HG02763 (cell line): ENCODE results near the gene RPL28.
A peak's percentile ranks its signal among the peaks of the same experiment; 100 is the strongest.
"Not testable (repeated sequence)": the region's sequence is repeated elsewhere in the genome, so short reads cannot be mapped to it uniquely, and the experiment has no call there.

Experiments used
- ATAC-seq: cut with Tn5 transposase; IDR thresholded peaks from one replicate; pipeline ENCODE4 v1.9.1; 2021; ENCODE audit warnings: mild to moderate bottlenecking, moderate library complexity; ENCODE audit not compliant: unreplicated experiment

The RPL28 gene

GRCh38 chr19:55391191-55391670, 5.5 kb downstream of the RPL28 start:
- no peak for ATAC-seq

- ATAC-seq = no peak
Observed at GRCh38 chr19:55391702-55392615, 6.2 kb downstream of the RPL28 start.

- ATAC-seq = no peak
Observed at GRCh38 chr19:55392820-55393761, 7.4 kb downstream of the RPL28 start.

- ATAC-seq = no peak
Observed at GRCh38 chr19:55398200-55398925, 12.6 kb downstream of the RPL28 start.

GRCh38 chr19:55400281-55401087, 14.8 kb downstream of the RPL28 start:
- no peak for ATAC-seq

GRCh38 chr19:55401390-55401789, 15.7 kb downstream of the RPL28 start:
- ATAC-seq = not testable (repeated sequence)

GRCh38 chr19:55402509-55402908, 16.8 kb downstream of the RPL28 start:
- no peak for ATAC-seq

GRCh38 chr19:55405638-55406037, 19.9 kb downstream of the RPL28 start:
- ATAC-seq = no peak

GRCh38 chr19:55406091-55406825, 20.5 kb downstream of the RPL28 start:
- ATAC-seq = no peak

GRCh38 chr19:55406826-55407549, 21.3 kb downstream of the RPL28 start:
- no peak for ATAC-seq

GRCh38 chr19:55407550-55407799, 21.7 kb downstream of the RPL28 start, which contains the start of gene UBE2S:
UBE2S (minus strand) TSS chr19:55407788; CDS start chr19:55407589, 199 bp downstream.
- not testable (repeated sequence) for ATAC-seq

- peak; percentile 79 for ATAC-seq
Observed at GRCh38 chr19:55407800-55408532, 22.2 kb downstream of the RPL28 start.

GRCh38 chr19:55408533-55408872, 22.8 kb downstream of the RPL28 start:
- ATAC-seq = no peak

GRCh38 chr19:55409179-55409578, 23.4 kb downstream of the RPL28 start:
- ATAC-seq = not testable (repeated sequence)

- ATAC-seq = no peak
Observed at GRCh38 chr19:55410168-55410567, 24.4 kb downstream of the RPL28 start.

- ATAC-seq = no peak
Observed at GRCh38 chr19:55418185-55418584, 32.5 kb downstream of the RPL28 start.

GRCh38 chr19:55419103-55419502, 33.4 kb downstream of the RPL28 start:
- no peak for ATAC-seq

- no peak for ATAC-seq
Observed at GRCh38 chr19:55419624-55420236, 34.0 kb downstream of the RPL28 start.
